ENCODE results near the gene MTCH1. TPM values are rescaled to one million over a fixed set of nuclear protein-coding genes. Genes with fewer than 3 reads are reported as not detected.
A peak's percentile ranks its signal among the peaks of the same experiment; 100 is the strongest.

Gene MTCH1
- total and polyA plus RNA-seq, 2 experiments from 2014 or later = 290 to 533 TPM

- no peaks in the 10 kb centered on the region for H3K27me3 ChIP-seq
- TF ChIP-seq, protein P1, sequence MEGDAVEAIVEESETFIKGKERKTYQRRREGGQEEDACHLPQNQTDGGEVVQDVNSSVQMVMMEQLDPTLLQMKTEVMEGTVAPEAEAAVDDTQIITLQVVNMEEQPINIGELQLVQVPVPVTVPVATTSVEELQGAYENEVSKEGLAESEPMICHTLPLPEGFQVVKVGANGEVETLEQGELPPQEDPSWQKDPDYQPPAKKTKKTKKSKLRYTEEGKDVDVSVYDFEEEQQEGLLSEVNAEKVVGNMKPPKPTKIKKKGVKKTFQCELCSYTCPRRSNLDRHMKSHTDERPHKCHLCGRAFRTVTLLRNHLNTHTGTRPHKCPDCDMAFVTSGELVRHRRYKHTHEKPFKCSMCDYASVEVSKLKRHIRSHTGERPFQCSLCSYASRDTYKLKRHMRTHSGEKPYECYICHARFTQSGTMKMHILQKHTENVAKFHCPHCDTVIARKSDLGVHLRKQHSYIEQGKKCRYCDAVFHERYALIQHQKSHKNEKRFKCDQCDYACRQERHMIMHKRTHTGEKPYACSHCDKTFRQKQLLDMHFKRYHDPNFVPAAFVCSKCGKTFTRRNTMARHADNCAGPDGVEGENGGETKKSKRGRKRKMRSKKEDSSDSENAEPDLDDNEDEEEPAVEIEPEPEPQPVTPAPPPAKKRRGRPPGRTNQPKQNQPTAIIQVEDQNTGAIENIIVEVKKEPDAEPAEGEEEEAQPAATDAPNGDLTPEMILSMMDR (IDR thresholded peaks at IDR 0.05; ENCODE audit: low read depth, low read length) = no peak
- H3K9me3 ChIP-seq (ENCODE audit: low read depth) = no peaks in the 10 kb centered on the region
- no peak overlapping the region for H3K4me3 ChIP-seq
- H3K36me3 ChIP-seq = no peaks in the 10 kb centered on the region
- no peak overlapping the region for H3K27ac ChIP-seq
- no peak for DNase-seq (ENCODE audit: low read depth in 1 of 2, low spot score in 1 of 2)
- peaks cover 30% of the 10 kb centered on the region for H3K4me1 ChIP-seq (ENCODE audit: low read depth)
These were observed 27.0 kb downstream of the MTCH1 start for GRCh38 chr6:36958775-36959554.

DNA sequence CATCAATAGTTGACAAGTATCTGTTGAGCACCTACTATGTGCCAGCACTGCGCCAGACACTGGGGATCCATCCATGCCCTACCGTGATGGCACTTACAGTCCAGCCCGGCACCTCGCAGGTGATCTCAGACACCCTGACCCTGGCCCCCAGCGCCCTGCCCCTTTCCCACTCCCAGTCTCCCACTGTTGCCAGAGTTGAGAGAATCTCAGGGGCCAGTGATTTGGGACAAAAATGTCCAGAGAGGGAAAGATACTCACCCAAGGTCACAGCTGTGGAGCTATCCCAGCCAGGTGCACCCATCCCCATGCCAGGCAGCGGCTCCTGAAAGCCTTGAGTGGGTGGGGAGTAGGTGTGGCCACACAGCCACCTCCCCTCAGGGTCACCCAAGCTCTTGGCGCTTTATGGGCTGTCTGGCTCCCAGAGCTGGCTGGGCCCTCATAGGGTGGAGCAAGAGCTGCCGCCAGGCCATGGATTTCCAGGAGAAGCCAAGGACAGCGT, 28.2 kb downstream of the MTCH1 start:
- no peaks in the 10 kb centered on the region for H3K9me3 ChIP-seq (ENCODE audit: low read depth)
- H3K27me3 ChIP-seq = no peaks in the 10 kb centered on the region
- no peak for DNase-seq (ENCODE audit: low read depth in 1 of 2, low spot score in 1 of 2)
- TF ChIP-seq, protein P1 (IDR thresholded peaks at IDR 0.05; ENCODE audit: low read depth, low read length) = no peak
- no peaks in the 10 kb centered on the region for H3K36me3 ChIP-seq
- H3K4me3 ChIP-seq = no peak overlapping the region
- H3K4me1 ChIP-seq (ENCODE audit: low read depth) = peaks cover 31% of the 10 kb centered on the region
- no peak overlapping the region for H3K27ac ChIP-seq

DNA sequence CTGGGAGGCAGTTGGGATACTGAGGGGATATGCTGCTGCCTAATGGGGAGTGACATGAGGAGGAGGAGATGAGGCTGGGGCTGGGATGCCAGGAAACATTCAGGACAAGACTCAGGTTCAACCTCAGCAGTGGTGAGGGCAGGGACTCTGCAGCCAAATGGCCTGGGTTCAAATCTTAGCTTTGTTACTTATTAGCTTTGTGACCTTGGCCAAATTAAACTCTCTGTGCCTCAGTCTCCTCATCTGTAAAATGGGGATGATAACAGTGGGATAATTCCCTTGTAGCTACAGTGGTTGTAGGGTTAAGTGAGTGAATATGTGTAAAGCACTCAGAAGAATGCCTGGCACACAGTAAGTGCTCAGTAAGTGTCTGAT, 29.6 kb downstream of the MTCH1 start:
- Histone ChIP-seq H3K9me3 (ENCODE audit: low read depth) (no peaks in the 10 kb centered on the region), H3K27ac (no peak overlapping the region), H3K4me1 (ENCODE audit: low read depth) (peaks cover 31% of the 10 kb centered on the region), H3K36me3 (no peaks in the 10 kb centered on the region), H3K27me3 (no peaks in the 10 kb centered on the region), H3K4me3 (no peak overlapping the region)
- DNase-seq (ENCODE audit: low read depth in 1 of 2, low spot score in 1 of 2) = no peak
- TF ChIP-seq, protein P1 (IDR thresholded peaks at IDR 0.05; ENCODE audit: low read depth, low read length) = no peak

GRCh38 chr6:36955671-36956445, 30.1 kb downstream of the MTCH1 start:
- H3K4me3 ChIP-seq = no peak overlapping the region
- peaks cover 31% of the 10 kb centered on the region for H3K4me1 ChIP-seq (ENCODE audit: low read depth)
- peak overlapping the region; percentile 21 for H3K27ac ChIP-seq
- no peak for DNase-seq (ENCODE audit: low read depth in 1 of 2, low spot score in 1 of 2)
- no peaks in the 10 kb centered on the region for H3K36me3 ChIP-seq
- H3K27me3 ChIP-seq = no peaks in the 10 kb centered on the region
- H3K9me3 ChIP-seq (ENCODE audit: low read depth) = no peaks in the 10 kb centered on the region
- TF ChIP-seq, protein P1 (IDR thresholded peaks at IDR 0.05; ENCODE audit: low read depth, low read length) = no peak

GRCh38 chr6:36955136-36955535, 30.9 kb downstream of the MTCH1 start:
- DNase-seq (ENCODE audit: low read depth in 1 of 2, low spot score in 1 of 2) = no peak
- H3K27ac ChIP-seq = no peak overlapping the region

More at GRCh38 chr6:36955136-36955535, 30.9 kb downstream of the MTCH1 start:
- Histone ChIP-seq H3K36me3 (no peaks in the 10 kb centered on the region), H3K27me3 (no peaks in the 10 kb centered on the region), H3K4me1 (ENCODE audit: low read depth) (peaks cover 26% of the 10 kb centered on the region), H3K4me3 (no peak overlapping the region), H3K9me3 (ENCODE audit: low read depth) (no peaks in the 10 kb centered on the region)
- TF ChIP-seq, protein P1 (IDR thresholded peaks at IDR 0.05; ENCODE audit: low read depth, low read length) = no peak
